GM08714 (cell line): Measurements from ENCODE around the gene RLBP1.

Source experiments
- H3K4me3 ChIP-seq: fragments of 200-500 bp; sonication (Bioruptor generic); 2 replicates; pipeline ENCODE4 v1.5.1; 2014; ENCODE audit warnings: mild to moderate bottlenecking, low read length, inconsistent platforms
- ZNF274 ChIP-seq: IDR thresholded peaks from 2 replicates; pipeline ENCODE4 v1.6.1; 2012; ENCODE audit warnings: mild to moderate bottlenecking, low read depth, low read length

The RLBP1 gene

GRCh38 chr15:89196994-89197393 lies 24.4 kb downstream of the RLBP1 start:
- TF ChIP-seq ZNF274, result no peak
- H3K4me3 ChIP-seq, result no peak overlapping the region

GRCh38 chr15:89196241-89196640 lies 25.1 kb downstream of the RLBP1 start:
- TF ChIP-seq ZNF274, result no peak
- H3K4me3 ChIP-seq, result no peak overlapping the region

- no peak for TF ChIP-seq ZNF274
- H3K4me3 ChIP-seq, result no peak overlapping the region
Measured at GRCh38 chr15:89195836-89196235, 25.5 kb downstream of the RLBP1 start.

GRCh38 chr15:89194608-89195007 lies 26.8 kb downstream of the RLBP1 start:
- H3K4me3 ChIP-seq, result no peak overlapping the region
- no peak for TF ChIP-seq ZNF274

GRCh38 chr15:89192766-89193165 lies 28.6 kb downstream of the RLBP1 start:
- no peak overlapping the region for H3K4me3 ChIP-seq
- no peak for TF ChIP-seq ZNF274

GRCh38 chr15:89192136-89192535 lies 29.2 kb downstream of the RLBP1 start:
- no peak for TF ChIP-seq ZNF274
- H3K4me3 ChIP-seq, result no peak overlapping the region

- no peak for TF ChIP-seq ZNF274
- H3K4me3 ChIP-seq, result no peak overlapping the region
Measured at GRCh38 chr15:89187986-89188514, 33.3 kb downstream of the RLBP1 start.

GRCh38 chr15:89187301-89187985 lies 33.9 kb downstream of the RLBP1 start:
- no peak for TF ChIP-seq ZNF274
- no peak overlapping the region for H3K4me3 ChIP-seq

GRCh38 chr15:89186803-89187202 lies 34.6 kb downstream of the RLBP1 start:
- no peak overlapping the region for H3K4me3 ChIP-seq
- TF ChIP-seq ZNF274, result no peak

- H3K4me3 ChIP-seq, result no peak overlapping the region
- TF ChIP-seq ZNF274, result no peak
Measured at GRCh38 chr15:89184886-89185526, 36.4 kb downstream of the RLBP1 start.

GRCh38 chr15:89184357-89184756 lies 37.0 kb downstream of the RLBP1 start:
- H3K4me3 ChIP-seq, result no peak overlapping the region
- TF ChIP-seq ZNF274, result no peak

GRCh38 chr15:89179966-89180875 lies 41.2 kb downstream of the RLBP1 start:
- no peak for TF ChIP-seq ZNF274

GRCh38 chr15:89178307-89178977 lies 42.9 kb downstream of the RLBP1 start:
- H3K4me3 ChIP-seq, result no peak overlapping the region
- TF ChIP-seq ZNF274, result no peak

More at GRCh38 chr15:89179966-89180875, 41.2 kb downstream of the RLBP1 start:
- no peak overlapping the region for H3K4me3 ChIP-seq
